CD4-positive, alpha-beta T cell treated with Interleukin-15 for 4 hours (primary cell): ENCODE measurements around the gene REG3G.
"Not testable (repeated sequence)": the region's sequence is repeated elsewhere in the genome, so short reads cannot be mapped to it uniquely, and the experiment has no call there.

Experiments
- DNase-seq: peaks from one replicate; pipeline ENCODE4 v3.0.0-alpha.2; 2020; ENCODE audit warnings: low spot score

Gene REG3G

DNA sequence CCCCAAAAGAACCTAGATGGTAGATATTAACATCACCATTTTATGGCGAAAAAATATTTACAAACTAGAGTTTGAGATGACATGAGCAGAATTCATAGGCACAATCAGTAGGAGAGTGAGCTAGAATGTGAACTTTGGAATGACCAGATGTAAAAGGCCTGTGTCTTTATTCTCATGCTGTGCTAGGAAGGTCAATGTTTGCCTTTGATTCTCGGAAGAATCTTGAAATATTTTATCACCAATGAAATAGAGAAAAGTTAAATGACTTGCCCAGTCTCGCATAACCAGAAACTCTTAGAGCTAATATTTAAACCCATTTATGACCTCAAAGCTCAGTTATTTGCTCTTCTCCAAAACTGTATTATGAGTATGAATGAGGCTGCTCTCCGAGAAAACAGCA, 9.2 kb upstream of the REG3G start:
- DNase-seq = no peak

DNA sequence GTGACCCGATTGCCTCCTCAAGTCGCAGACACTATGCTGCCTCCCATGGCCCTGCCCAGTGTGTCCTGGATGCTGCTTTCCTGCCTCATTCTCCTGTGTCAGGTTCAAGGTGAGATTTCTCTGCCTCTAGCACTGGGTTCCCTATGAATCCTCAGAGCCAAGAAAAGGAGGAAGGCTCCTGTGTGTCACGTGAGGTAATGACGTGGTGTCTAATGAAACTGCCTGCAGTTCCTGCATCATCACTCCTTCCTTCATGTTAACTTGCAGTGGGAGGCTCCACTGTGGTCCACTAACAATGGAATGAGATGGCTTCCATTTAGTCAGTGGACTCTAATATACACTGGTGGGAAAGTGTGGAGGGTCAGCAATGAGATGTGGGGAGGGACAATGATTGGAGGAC, 559 bp downstream of the REG3G start:
- no peak for DNase-seq

DNA sequence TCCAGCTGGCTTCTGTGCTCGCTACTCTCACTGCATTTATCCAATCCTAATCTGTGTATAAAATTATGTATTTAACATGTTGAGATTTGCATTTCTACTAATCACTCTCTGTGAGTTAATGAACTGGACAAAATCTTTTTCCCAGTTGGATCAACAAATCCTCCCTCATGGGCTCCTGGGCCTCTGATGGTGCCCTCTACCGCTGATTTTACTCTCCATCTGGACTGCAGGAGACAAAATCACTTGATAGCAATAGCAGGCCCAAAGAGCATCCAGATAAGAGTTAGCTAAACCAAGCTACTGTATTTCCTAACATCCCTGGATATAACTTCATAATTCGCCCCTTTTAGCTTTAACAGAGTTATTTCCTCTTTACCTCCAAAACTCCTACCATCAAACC, 14.4 kb downstream of the REG3G start:
- DNase-seq = no peak

DNA sequence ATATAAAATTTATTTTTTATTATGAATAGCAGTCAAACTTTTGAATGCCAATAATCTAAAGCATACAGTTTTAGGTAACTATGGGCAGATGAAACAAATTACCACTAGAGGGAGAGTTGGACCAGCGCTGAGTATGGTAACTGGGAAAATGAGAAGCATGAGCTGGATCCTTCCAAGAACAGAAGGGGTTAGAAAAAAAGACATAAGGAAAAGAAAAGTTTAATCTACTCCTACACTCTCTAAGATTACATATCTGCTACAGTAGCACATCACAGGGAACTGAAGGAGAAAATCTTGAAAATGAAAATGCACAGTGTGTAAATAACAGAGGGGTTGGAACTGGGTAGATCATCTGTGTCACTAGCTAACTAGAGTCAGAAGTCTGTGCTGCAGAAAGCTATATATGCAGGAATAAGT, 15.5 kb downstream of the REG3G start:
- DNase-seq = no peak

DNA sequence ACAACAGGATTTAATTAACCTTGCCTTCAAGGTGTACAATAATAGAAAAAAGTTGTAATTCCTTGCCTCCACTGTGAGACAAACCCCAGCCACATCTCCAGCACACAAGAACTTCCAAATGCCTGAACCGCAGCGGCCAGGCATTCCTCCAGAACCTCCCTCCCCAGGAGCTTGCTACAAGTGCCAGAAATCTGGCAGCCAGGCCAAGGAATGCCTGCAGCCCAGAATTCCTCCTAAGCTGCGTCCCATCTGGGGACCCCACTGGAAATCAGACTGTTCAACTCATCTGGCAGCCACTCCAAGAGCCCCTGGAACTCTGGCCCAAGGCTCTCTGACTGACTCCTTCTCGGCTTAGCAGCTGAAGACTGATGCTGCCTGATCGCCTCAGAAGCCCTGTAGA, 28.0 kb downstream of the REG3G start:
- DNase-seq = not testable (repeated sequence)

DNA sequence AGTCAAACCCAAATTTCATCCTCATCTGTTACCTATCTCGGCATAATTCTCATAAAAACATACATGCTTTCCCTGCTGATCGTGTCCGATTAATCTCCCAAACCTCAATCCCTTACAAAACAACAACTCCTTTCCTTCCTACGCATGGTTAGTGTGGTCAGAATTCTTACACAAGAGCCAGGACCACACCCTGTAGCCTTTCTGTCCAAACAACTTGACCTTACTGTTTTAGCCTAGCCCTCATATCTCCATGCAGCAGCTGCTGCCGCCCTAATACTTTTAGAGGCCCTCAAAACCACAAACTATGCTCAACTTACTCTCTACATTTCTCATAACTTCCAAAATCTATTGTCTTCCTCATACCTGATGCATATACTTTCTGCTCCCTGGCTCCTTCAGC, 29.3 kb downstream of the REG3G start:
- not testable (repeated sequence) for DNase-seq

DNA sequence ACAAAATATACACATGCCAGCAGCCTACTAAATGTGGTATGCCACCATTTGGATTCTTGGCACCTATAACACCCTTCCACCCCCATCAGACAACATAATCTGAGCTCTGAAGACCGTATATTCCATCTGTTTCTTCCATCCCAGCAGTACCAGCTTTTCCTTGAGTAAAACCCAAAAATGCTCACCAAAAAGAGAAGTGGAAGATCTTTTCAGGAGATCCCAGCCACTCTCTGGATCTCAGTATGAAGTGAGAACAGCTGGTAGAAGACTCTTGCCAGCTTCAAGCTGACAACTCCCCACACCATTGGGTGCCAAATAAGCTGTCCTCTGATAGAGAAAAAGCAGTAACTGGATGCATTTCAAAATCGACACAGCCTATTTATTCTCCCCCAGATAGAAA, 39.7 kb downstream of the REG3G start:
- no peak for DNase-seq

DNA sequence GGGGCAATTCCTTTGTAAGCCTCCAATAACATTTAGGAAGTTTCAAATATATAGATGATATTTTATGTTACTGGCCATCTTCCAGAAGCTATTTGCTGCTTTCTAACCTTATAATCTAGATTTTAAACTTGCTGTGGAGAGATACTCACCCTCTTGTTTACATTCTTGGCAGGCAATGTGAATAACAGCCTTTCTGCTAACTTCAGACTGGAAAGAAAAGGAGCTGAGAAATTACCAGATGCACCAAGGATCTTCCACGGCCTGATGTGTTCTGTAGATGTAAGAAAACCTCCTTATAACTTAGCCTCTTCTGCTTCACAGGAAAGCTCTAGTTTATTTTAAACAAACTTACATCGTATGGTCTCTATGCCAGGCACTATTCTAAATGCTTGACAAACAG, 45.6 kb downstream of the REG3G start:
- DNase-seq = no peak
